MCF 10A (cell line): ENCODE measurements around the gene AARS2. TPM values are rescaled to one million over a fixed set of nuclear protein-coding genes. Genes with fewer than 3 reads are reported as not detected.

Source experiments
- BruUV-seq: library from RNA; stranded (reverse); fragments of 400-500 nt; replicated peaks from 2 replicates; lab custom pipeline; 2021; lab: Mats Ljungman, UMichigan
- CTCF ChIA-PET: fragments of 300-600 bp; sonication (Branson Sonifier 250); formaldehyde crosslinking; extraction: SDS; loops from one replicate; lab custom pipeline; 2021; ENCODE audit warnings: antibody characterized with exemption, inconsistent platforms; lab: Yijun Ruan, JAX
- POLR2A ChIA-PET: fragments of 300-600, 350-650 bp; sonication (Branson Sonifier 250); formaldehyde crosslinking; extraction: SDS; loops from one replicate; lab custom pipeline; 2020; ENCODE audit warnings: antibody characterized with exemption, inconsistent platforms; lab: Yijun Ruan, JAX
- DNase-seq: peaks from one replicate; pipeline ENCODE4 v3.0.0-alpha.2; 2018; ENCODE audit not compliant: unreplicated experiment
- H3K27ac Mint-ChIP-seq: one replicate; pipeline ENCODE4 v1.8.0; 2022; ENCODE audit warnings: mild to moderate bottlenecking, low read depth, mixed read lengths; ENCODE audit not compliant: unreplicated experiment
- H3K27me3 Mint-ChIP-seq: one replicate; pipeline ENCODE4 v1.8.0; 2022; ENCODE audit warnings: mixed read lengths; ENCODE audit not compliant: insufficient read depth, unreplicated experiment
- H3K36me3 Mint-ChIP-seq: one replicate; pipeline ENCODE4 v1.8.0; 2022; ENCODE audit warnings: mild to moderate bottlenecking, moderate library complexity, mixed read lengths; ENCODE audit not compliant: insufficient read depth, unreplicated experiment
- H3K4me1 Mint-ChIP-seq: one replicate; pipeline ENCODE4 v1.8.0; 2022; ENCODE audit warnings: mixed read lengths; ENCODE audit not compliant: insufficient read depth, unreplicated experiment
- H3K4me3 Mint-ChIP-seq: one replicate; pipeline ENCODE4 v1.8.0; 2022; ENCODE audit warnings: mild to moderate bottlenecking, moderate library complexity, mixed read lengths; ENCODE audit not compliant: unreplicated experiment
- H3K9me3 Mint-ChIP-seq: one replicate; pipeline ENCODE4 v1.8.0; 2022; ENCODE audit warnings: mixed read lengths; ENCODE audit not compliant: unreplicated experiment
- CTCF ChIP-seq: fragments of 200-600 bp; IDR thresholded peaks from one replicate; pipeline ENCODE4 v1.8.0; 2022; ENCODE audit warnings: antibody characterized with exemption, mild to moderate bottlenecking; ENCODE audit not compliant: unreplicated experiment
- intact Hi-C: fragments of 100-400 bp; cut with micrococcal nuclease; formaldehyde crosslinking; loops from 2 replicates; pipeline ENCODE4 v1.14.1; 2022
- total RNA-seq: library from RNA; stranded (reverse); gene quantifications from 2 replicates; pipeline ENCODE4 v1.2.3, GENCODE V29; 2022

AARS2 gene
- total RNA-seq, 1 experiment from 2014 or later = 15.5 TPM

GRCh38 chr6:44264154-44265006 is 48.8 kb downstream of the AARS2 start:
- CTCF ChIA-PET = interaction anchor here (0.7 to 1.9 kb wide), 9 partner anchors 9 to 96 kb away, joined by 3 to 8 read pairs (median 3); no protein-coding TSS in a partner anchor
- no peaks in the 10 kb centered on the region for H3K36me3 Mint-ChIP-seq
- no TSS peak for BruUV-seq
- no peaks in the 10 kb centered on the region for H3K9me3 Mint-ChIP-seq
- peaks cover 1% of the 10 kb centered on the region for H3K27me3 Mint-ChIP-seq
- no peak for DNase-seq
- TF ChIP-seq CTCF = no peak
- peaks cover 23% of the 10 kb centered on the region for H3K4me1 Mint-ChIP-seq
- peak overlapping the region; percentile 77 for H3K27ac Mint-ChIP-seq
- POLR2A ChIA-PET = interaction anchor here (1.3 to 3.3 kb wide), 4 partner anchors 8 to 75 kb away, joined by 3 to 25 read pairs (median 7); partner anchors contain the start of gene HSP90AB1
- peak overlapping the region; percentile 91 for H3K4me3 Mint-ChIP-seq
- intact Hi-C loops = loop anchor here (2.0 to 5.0 kb wide), 2 partner anchors 48 to 193 kb away; partner anchors contain the start of gene AARS2

- peaks cover 23% of the 10 kb centered on the region for H3K4me1 Mint-ChIP-seq
- H3K9me3 Mint-ChIP-seq = no peaks in the 10 kb centered on the region
- POLR2A ChIA-PET = interaction anchor here (1.6 to 3.3 kb wide), 2 partner anchors 16 to 76 kb away, joined by 7 to 25 read pairs; partner anchors contain the start of gene HSP90AB1
- intact Hi-C loops = loop anchor here (2.0 kb wide), 1 partner anchor 49 kb away; the partner anchor contains the start of gene AARS2
- H3K36me3 Mint-ChIP-seq = no peaks in the 10 kb centered on the region
- H3K27ac Mint-ChIP-seq = peak overlapping the region; percentile 77
- H3K4me3 Mint-ChIP-seq = peak overlapping the region; percentile 91
- no peak for TF ChIP-seq CTCF
- CTCF ChIA-PET = interaction anchor here (0.8 to 1.9 kb wide), 6 partner anchors 21 to 95 kb away, joined by 3 to 8 read pairs (median 4); no protein-coding TSS in a partner anchor
- DNase-seq = no peak
- no peaks in the 10 kb centered on the region for H3K27me3 Mint-ChIP-seq
- no TSS peak for BruUV-seq
These were observed 49.6 kb downstream of the AARS2 start for GRCh38 chr6:44263354-44264100.

GRCh38 chr6:44262467-44263353 is 50.4 kb downstream of the AARS2 start:
- no peaks in the 10 kb centered on the region for H3K9me3 Mint-ChIP-seq
- intact Hi-C loops = no loop called here
- peaks cover 3% of the 10 kb centered on the region for H3K36me3 Mint-ChIP-seq
- no peak for DNase-seq
- H3K4me3 Mint-ChIP-seq = peak overlapping the region; percentile 91
- no peak for TF ChIP-seq CTCF
- H3K27me3 Mint-ChIP-seq = no peaks in the 10 kb centered on the region
- no TSS peak for BruUV-seq
- peak overlapping the region; percentile 77 for H3K27ac Mint-ChIP-seq
- peaks cover 29% of the 10 kb centered on the region for H3K4me1 Mint-ChIP-seq
- CTCF ChIA-PET = interaction anchor here (1.0 to 1.8 kb wide), 4 partner anchors 9 to 81 kb away, joined by 3 to 9 read pairs (median 4); no protein-coding TSS in a partner anchor
- POLR2A ChIA-PET = interaction anchor here (0.7 to 3.3 kb wide), 5 partner anchors 9 to 25 kb away, joined by 3 to 25 read pairs (median 3); partner anchors contain the start of gene HSP90AB1
